Measurements from ENCODE around the gene GSDMA. TPM values are rescaled to one million over a fixed set of nuclear protein-coding genes. Genes with fewer than 3 reads are reported as not detected.

Gene GSDMA
- total RNA-seq, 2 experiments from 2014 or later: 0.14 TPM; not detected in 1

DNA sequence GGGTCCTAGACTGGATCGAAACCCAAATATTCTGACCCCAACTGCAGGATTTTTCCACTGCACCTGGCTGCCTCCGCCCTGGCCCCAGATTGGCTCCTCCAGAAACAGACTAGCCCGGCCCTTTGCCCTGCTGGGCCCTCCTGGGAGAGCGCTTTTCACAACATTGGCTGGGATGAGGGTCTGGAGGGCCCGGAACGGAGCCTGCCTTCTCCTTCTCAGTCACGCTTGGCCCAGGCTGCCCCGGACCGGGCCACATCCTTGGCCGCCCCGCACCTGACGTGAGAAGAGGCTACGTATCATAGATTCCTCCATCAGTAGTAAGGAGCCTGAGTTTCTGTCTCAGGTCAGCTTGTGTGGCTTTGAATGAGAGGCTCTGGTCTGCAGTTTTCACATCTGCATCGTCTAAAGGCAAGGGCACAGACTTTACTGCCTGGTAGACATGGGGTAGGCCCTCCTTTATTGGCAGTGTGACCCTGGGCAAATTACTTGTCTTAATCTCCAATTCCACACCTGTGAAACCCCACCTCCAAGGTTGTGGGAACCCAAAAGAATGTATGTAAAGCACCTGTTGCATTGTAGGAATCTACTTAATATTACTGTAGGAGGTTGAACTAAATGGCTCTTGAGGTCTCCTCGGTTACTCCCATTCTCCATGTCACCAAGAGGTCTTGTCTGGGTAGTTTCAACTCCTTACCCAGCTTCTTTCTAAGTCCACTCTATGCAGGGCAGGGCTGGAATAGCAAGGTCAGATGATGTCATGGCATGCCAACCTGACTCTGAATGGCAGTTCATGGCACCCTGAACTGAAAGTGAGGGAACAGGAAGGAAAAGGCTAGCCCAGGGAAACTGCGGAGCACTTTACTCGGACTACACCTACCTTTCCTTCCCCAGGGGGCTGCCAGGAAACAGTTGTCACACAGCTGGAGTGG lies 34.6 kb upstream of the GSDMA start:
- Histone ChIP-seq H3K9me3 (ENCODE audit: control insufficient read depth in 1 of 2, insufficient read depth in 1 of 2, low read length in 2 of 2) (no peaks in the 10 kb centered on the region), H3K4me1 (ENCODE audit: insufficient read depth, low read length) (peaks cover 46% of the 10 kb centered on the region), H3K4me3 (ENCODE audit: low read length) (peak overlapping the region; percentile 89), H3K27ac (ENCODE audit: low read depth in 1 of 2, low read length in 2 of 2) (peak overlapping the region in 1 of 2 donors; percentile 90), H3K36me3 (ENCODE audit: insufficient read depth, low read length) (peaks cover 14% of the 10 kb centered on the region), H3K27me3 (ENCODE audit: control insufficient read depth in 1 of 2, insufficient read depth in 2 of 2, low read length in 2 of 2) (no peaks in the 10 kb centered on the region)
- H3K36me3 Mint-ChIP-seq (ENCODE audit: low read depth): peaks cover 31% of the 10 kb centered on the region
- POLR2A ChIA-PET: interaction anchor here (0.6 to 3.3 kb wide), 14 partner anchors 10 to 477 kb away, joined by 3 to 34 read pairs (median 5); partner anchors contain the start of genes CDK12, GSDMB, MED1 and MIEN1
- H3K9me3 Mint-ChIP-seq: no peaks in the 10 kb centered on the region
- H3K27ac Mint-ChIP-seq: peak overlapping the region; percentile 93
- H3K4me3 Mint-ChIP-seq: peak overlapping the region; percentile 92
- DNase-seq (peak in 1 of 14 experiments; percentile 44), ATAC-seq (ENCODE audit: poor library complexity) (peak; percentile 1)
- no peak for TF ChIP-seq CTCF (IDR thresholded peaks at IDR 0.05)
- H3K4me1 Mint-ChIP-seq (ENCODE audit: low read depth): peaks cover 44% of the 10 kb centered on the region
- intact Hi-C loops (cut with DNase I, micrococcal nuclease): loop anchor here (1.0 to 10.0 kb wide), 10 partner anchors 25 to 473 kb away; partner anchors contain the start of genes PSMD3 (in 2 of the 2), GSDMA (in 1 of the 2), MED1 (in 1 of the 2) and MED24 (in 1 of the 2)
- no peaks in the 10 kb centered on the region for H3K27me3 Mint-ChIP-seq
- CTCF ChIA-PET: interaction anchor here (0.5 kb wide), 1 partner anchor 477 kb away, joined by 3 read pairs; the partner anchor contains the start of gene MED1

DNA sequence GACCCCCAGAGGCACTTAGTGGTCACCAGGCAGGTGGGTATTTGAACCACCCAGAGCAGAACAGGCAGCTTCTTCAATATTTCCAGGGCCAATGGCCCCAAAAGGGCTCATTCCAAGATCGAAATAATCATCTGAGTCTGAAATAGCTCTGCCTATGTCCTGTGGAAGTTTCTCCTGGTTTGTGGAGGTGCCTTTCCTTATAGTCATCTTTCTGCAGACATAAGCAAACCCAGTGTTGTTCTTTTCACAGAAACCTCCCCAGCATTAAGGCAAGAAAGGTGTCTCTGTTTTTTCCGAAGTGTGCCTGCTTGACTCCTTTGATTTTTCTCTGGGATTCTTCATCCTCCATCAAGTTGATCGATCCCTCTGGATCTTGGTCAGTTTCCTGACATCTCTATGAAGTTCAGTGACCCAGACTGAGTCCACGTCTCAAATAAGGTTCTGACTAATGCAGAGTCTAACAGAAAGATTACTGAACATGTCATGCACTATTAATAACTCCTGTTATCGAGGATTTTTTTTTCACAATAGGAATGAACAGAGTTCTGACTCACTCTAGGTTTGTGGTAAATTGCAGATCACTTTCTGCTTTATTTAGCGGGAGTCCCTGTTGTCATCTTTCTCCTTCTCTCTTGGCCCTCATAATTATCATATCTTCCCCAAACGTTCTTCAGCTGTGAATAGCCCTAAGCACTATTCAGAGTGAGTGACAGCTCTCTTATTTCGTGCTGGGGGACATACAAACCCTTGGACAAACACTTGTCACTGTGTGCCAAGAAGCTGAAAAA lies 33.8 kb upstream of the GSDMA start:
- no peak for ATAC-seq (ENCODE audit: poor library complexity)

More for the DNA sequence above, 33.8 kb upstream of the GSDMA start:
- intact Hi-C loops (cut with DNase I, micrococcal nuclease): loop anchor here (2.0 to 10.0 kb wide), 7 partner anchors 33 to 474 kb away; partner anchors contain the start of genes GSDMA (in 1 of the 2), MED1 (in 1 of the 2) and MED24 (in 1 of the 2)
- Histone ChIP-seq H3K4me3 (ENCODE audit: low read length) (no peak overlapping the region), H3K27ac (ENCODE audit: low read depth in 1 of 2, low read length in 2 of 2) (no peak overlapping the region), H3K9me3 (ENCODE audit: control insufficient read depth in 1 of 2, insufficient read depth in 1 of 2, low read length in 2 of 2) (no peaks in the 10 kb centered on the region), H3K27me3 (ENCODE audit: control insufficient read depth in 1 of 2, insufficient read depth in 2 of 2, low read length in 2 of 2) (no peaks in the 10 kb centered on the region), H3K4me1 (ENCODE audit: insufficient read depth, low read length) (peaks cover 38% of the 10 kb centered on the region), H3K36me3 (ENCODE audit: insufficient read depth, low read length) (peaks cover 6% of the 10 kb centered on the region)
- peak overlapping the region; percentile 51 for H3K4me3 Mint-ChIP-seq
- peaks cover 40% of the 10 kb centered on the region for H3K4me1 Mint-ChIP-seq (ENCODE audit: low read depth)
- POLR2A ChIA-PET: interaction anchor here (0.9 kb wide), 1 partner anchor 122 kb away, joined by 3 read pairs; no protein-coding TSS in a partner anchor
- no peaks in the 10 kb centered on the region for H3K9me3 Mint-ChIP-seq
- CTCF ChIA-PET: interaction anchor here (1.6 kb wide), 1 partner anchor 19 kb away, joined by 4 read pairs; no protein-coding TSS in a partner anchor
- TF ChIP-seq CTCF (IDR thresholded peaks at IDR 0.05): no peak
- DNase-seq: peak in 1 of 14 experiments; percentile 49
- H3K27ac Mint-ChIP-seq: no peak overlapping the region
- peaks cover 28% of the 10 kb centered on the region for H3K36me3 Mint-ChIP-seq (ENCODE audit: low read depth)
- H3K27me3 Mint-ChIP-seq: no peaks in the 10 kb centered on the region

All from CD4-positive, alpha-beta T cell (primary cell).